ENCODE results near the gene TXNRD3.

- TF ChIP-seq CTCF (conservative IDR thresholded peaks at IDR 0.05; ENCODE audit: low read length): no peak
- no peak for TF ChIP-seq EZH2phosphoT487 (IDR thresholded peaks at IDR 0.05; ENCODE audit: borderline replicate concordance, low read depth, low read length)
These were observed 39.0 kb upstream of the TXNRD3 start for GRCh38 chr3:126693921-126694320.
